Neuronal stem cell (in vitro differentiated cells): ENCODE measurements around the gene PDXDC1.
"Not testable (repeated sequence)": the region's sequence is repeated elsewhere in the genome, so short reads cannot be mapped to it uniquely, and the experiment has no call there.

Experiments
- DNase-seq: peaks from one replicate; pipeline ENCODE4 v3.0.0-alpha.2; 2013; ENCODE audit warnings: low spot score
- H2AFZ ChIP-seq: one replicate; pipeline ENCODE4 v1.6.1; 2013; ENCODE audit warnings: mild to moderate bottlenecking, low read length, inconsistent platforms
- H2AK5ac ChIP-seq: 2 replicates; pipeline ENCODE4 v1.6.1; 2013; ENCODE audit warnings: low read depth, mild to moderate bottlenecking, inconsistent platforms, low read length, moderate library complexity, mixed read lengths
- H2BK120ac ChIP-seq: 2 replicates; pipeline ENCODE4 v1.6.1; 2013; ENCODE audit warnings: low read depth, mild to moderate bottlenecking, inconsistent platforms, low read length, moderate library complexity, mixed read lengths
- H2BK12ac ChIP-seq: one replicate; pipeline ENCODE4 v1.6.1; 2013; ENCODE audit warnings: low read length, inconsistent platforms
- H2BK15ac ChIP-seq: 2 replicates; pipeline ENCODE4 v1.6.1; 2013; ENCODE audit warnings: mild to moderate bottlenecking, low read length, inconsistent platforms, mixed read lengths
- H2BK5ac ChIP-seq: one replicate; pipeline ENCODE4 v1.6.1; 2013; ENCODE audit warnings: inconsistent platforms, mild to moderate bottlenecking, low read length, moderate library complexity
- H3K14ac ChIP-seq: one replicate; pipeline ENCODE4 v1.6.1; 2013; ENCODE audit warnings: low read length, inconsistent platforms
- H3K18ac ChIP-seq: 2 replicates; pipeline ENCODE4 v1.6.1; 2013; ENCODE audit warnings: low read length, inconsistent platforms
- H3K23ac ChIP-seq: 2 replicates; pipeline ENCODE4 v1.6.1; 2013; ENCODE audit warnings: low read depth, mild to moderate bottlenecking, mixed read lengths, low read length, inconsistent platforms; ENCODE audit not compliant: poor library complexity
- H3K27ac ChIP-seq: replicated peaks from 3 replicates; pipeline ENCODE4 v1.5.1; 2013; ENCODE audit warnings: low read length, inconsistent platforms
- H3K27me3 ChIP-seq, 3 experiments: 2 replicates each; pipeline ENCODE4 v1.6.1; 2013; ENCODE audit warnings: low read length in 3 of 3, mild to moderate bottlenecking in 2 of 3, inconsistent platforms in 1 of 3, low read depth in 1 of 3, mixed read lengths in 1 of 3, moderate library complexity in 1 of 3; ENCODE audit not compliant: control insufficient read depth in 3 of 3, insufficient read depth in 3 of 3
- H3K36me3 ChIP-seq, 2 donors: replicated peaks in 1 of 2; 2 replicates each; pipeline ENCODE4 v1.6.1; 2013; ENCODE audit warnings: low read length in 2 of 2; ENCODE audit not compliant: control insufficient read depth in 2 of 2, insufficient read depth in 2 of 2
- H3K4ac ChIP-seq: 2 replicates; pipeline ENCODE4 v1.6.1; 2013; ENCODE audit warnings: inconsistent platforms, mild to moderate bottlenecking, low read length, moderate library complexity
- H3K4me1 ChIP-seq, 2 donors: 1 replicate in 1 of 2; 2 replicates in 1 of 2; pipeline ENCODE4 v1.6.1; 2013; ENCODE audit warnings: low read length in 2 of 2, low read depth in 1 of 2; ENCODE audit not compliant: control insufficient read depth in 2 of 2, insufficient read depth in 1 of 2
- H3K4me2 ChIP-seq: one replicate; pipeline ENCODE4 v1.6.1; 2013; ENCODE audit warnings: mild to moderate bottlenecking, low read length, inconsistent platforms; ENCODE audit not compliant: insufficient read depth, poor library complexity, severe bottlenecking
- H3K4me3 ChIP-seq, 2 donors: 2 replicates each; pipeline ENCODE4 v1.5.1; 2013; ENCODE audit warnings: low read length in 2 of 2, mild to moderate bottlenecking in 2 of 2, inconsistent platforms in 1 of 2, moderate library complexity in 1 of 2
- H3K79me1 ChIP-seq: one replicate; pipeline ENCODE4 v1.6.1; 2013; ENCODE audit warnings: low read depth, mild to moderate bottlenecking, inconsistent platforms, low read length, moderate library complexity
- H3K9ac ChIP-seq: one replicate; pipeline ENCODE4 v1.6.1; 2013; ENCODE audit warnings: mild to moderate bottlenecking, low read depth, low read length, inconsistent platforms; ENCODE audit not compliant: poor library complexity
- H3K9me3 ChIP-seq, 2 donors: replicated peaks in 1 of 2; 2 replicates each; pipeline versions ENCODE3 to v1.6.1; 2013; ENCODE audit warnings: low read length in 2 of 2, mild to moderate bottlenecking in 2 of 2, inconsistent platforms in 1 of 2, low read depth in 1 of 2, mixed read lengths in 1 of 2, moderate library complexity in 1 of 2; ENCODE audit not compliant: control insufficient read depth in 2 of 2, insufficient read depth in 1 of 2
- H4K8ac ChIP-seq: one replicate; pipeline ENCODE4 v1.6.1; 2013; ENCODE audit warnings: low read depth, mild to moderate bottlenecking, inconsistent platforms, low read length, moderate library complexity
- H4K91ac ChIP-seq: one replicate; pipeline ENCODE4 v1.6.1; 2013; ENCODE audit warnings: low read length, low read depth, mild to moderate bottlenecking, inconsistent platforms; ENCODE audit not compliant: poor library complexity
- WGBS, 2 donors: extraction: QIAGEN DNeasy Blood & Tissue Kit; methylation state at CpG; one replicate each; pipeline ENCODE4 v1.1.7; 2013; ENCODE audit warnings: missing lambda C conversion rate in 2 of 2, mixed read lengths in 1 of 2; ENCODE audit not compliant: insufficient read length in 2 of 2, insufficient replicate concordance in 1 of 2; ENCODE audit errors: extremely low coverage in 2 of 2; 5-methylcytosine and 5-hydroxymethylcytosine counted together

The PDXDC1 gene

DNA sequence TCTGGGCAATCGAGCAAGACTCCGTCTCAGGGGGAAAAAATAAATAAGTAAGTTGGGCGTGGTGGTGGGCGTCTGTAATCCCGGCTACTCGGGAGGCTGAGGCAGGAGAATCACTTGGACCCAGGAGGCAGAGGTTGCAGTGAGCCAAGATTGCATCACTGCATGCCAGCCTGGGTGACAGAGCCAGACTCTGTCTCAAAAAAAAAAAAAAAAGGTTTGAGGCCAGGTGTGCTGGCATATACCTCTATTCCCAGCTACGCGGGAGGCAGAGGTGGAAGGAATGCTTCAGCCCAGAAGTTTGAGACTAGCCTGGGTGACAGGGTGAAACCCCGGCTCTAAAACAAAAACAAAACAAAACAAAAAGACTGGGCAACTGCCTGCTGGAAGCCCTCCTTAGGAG lies 70.4 kb downstream of the PDXDC1 start:
- not testable (repeated sequence) for H3K23ac ChIP-seq, H3K27ac ChIP-seq, H2BK5ac ChIP-seq, H2BK120ac ChIP-seq, H3K4ac ChIP-seq, H2AFZ ChIP-seq, H3K9ac ChIP-seq, H2BK12ac ChIP-seq, H3K4me3 ChIP-seq, H2BK15ac ChIP-seq, DNase-seq, H3K14ac ChIP-seq, H3K4me1 ChIP-seq, H3K9me3 ChIP-seq, H3K18ac ChIP-seq, H4K8ac ChIP-seq, H4K91ac ChIP-seq, H2AK5ac ChIP-seq, H3K79me1 ChIP-seq, H3K4me2 ChIP-seq, H3K27me3 ChIP-seq
- WGBS, 2 donors = no CpG with 5 or more reads among the region's 9 CpGs
- peaks cover 9 to 53% of the 10 kb centered on the region in 2 donors for H3K36me3 ChIP-seq

- no CpG with 5 or more reads among the region's 21 CpGs for WGBS, 2 donors
- H3K4ac ChIP-seq = no peak overlapping the region
- no peaks in the 10 kb centered on the region for H3K79me1 ChIP-seq
- H3K4me1 ChIP-seq = no peaks in the 10 kb centered on the region
- H3K9me3 ChIP-seq = no peaks in the 10 kb centered on the region
- no peak overlapping the region for H3K4me2 ChIP-seq
- no peak overlapping the region for H2AK5ac ChIP-seq
- no peak overlapping the region for H3K27ac ChIP-seq
- H2BK12ac ChIP-seq = no peak overlapping the region
- no peaks in the 10 kb centered on the region for H3K27me3 ChIP-seq
- DNase-seq = no peak
- H3K9ac ChIP-seq = no peak overlapping the region
- H2BK15ac ChIP-seq = no peak overlapping the region
- H3K14ac ChIP-seq = no peak overlapping the region
- H2BK120ac ChIP-seq = no peak overlapping the region
- no peak overlapping the region for H3K18ac ChIP-seq
- peaks cover 5 to 37% of the 10 kb centered on the region in 2 donors for H3K36me3 ChIP-seq
- peak overlapping the region; percentile 45 for H3K23ac ChIP-seq
- H3K4me3 ChIP-seq = peak overlapping the region in 1 of 2 donors; percentile 10
- H4K91ac ChIP-seq = no peak overlapping the region
- H4K8ac ChIP-seq = no peak overlapping the region
- H2BK5ac ChIP-seq = no peak overlapping the region
- H2AFZ ChIP-seq = no peak overlapping the region
Observed at GRCh38 chr16:15046692-15047376, 72.0 kb downstream of the PDXDC1 start.

DNA sequence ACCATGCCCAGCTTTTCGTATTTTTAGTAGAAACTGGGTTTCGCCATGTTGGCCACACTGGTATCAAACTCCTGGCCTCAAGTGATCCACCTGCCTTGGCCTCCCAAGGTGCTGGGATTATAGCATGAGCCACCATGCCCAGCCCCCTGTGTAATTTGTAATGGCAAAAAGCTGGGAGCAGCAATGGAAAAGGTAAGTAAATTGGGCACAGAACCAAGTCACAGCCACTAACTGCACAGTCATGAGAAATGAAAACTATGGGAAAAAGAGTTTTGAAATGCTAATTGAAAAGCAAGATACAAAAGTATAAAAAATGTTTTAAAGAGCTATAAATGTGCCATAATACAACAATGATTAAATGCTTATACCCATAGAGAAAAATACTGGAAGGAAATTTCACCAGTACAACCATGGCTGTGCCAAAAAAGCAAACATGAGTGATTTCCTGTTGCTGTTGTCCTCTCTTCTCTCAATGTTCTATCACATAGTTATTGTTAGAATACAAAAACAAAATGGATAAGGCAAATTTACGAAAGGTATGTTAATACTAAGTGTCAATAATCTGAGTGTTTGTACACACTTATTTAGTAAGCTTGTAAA lies 74.9 kb downstream of the PDXDC1 start:
- H3K79me1 ChIP-seq = no peaks in the 10 kb centered on the region
- no peak for DNase-seq
- no peaks in the 10 kb centered on the region for H3K4me1 ChIP-seq
- H2AK5ac ChIP-seq = no peak overlapping the region
- H2BK120ac ChIP-seq = no peak overlapping the region
- no peak overlapping the region for H3K4ac ChIP-seq
- H3K9me3 ChIP-seq = no peaks in the 10 kb centered on the region
- H3K14ac ChIP-seq = no peak overlapping the region
- H3K27ac ChIP-seq = no peak overlapping the region
- no peak overlapping the region for H3K9ac ChIP-seq
- H4K8ac ChIP-seq = no peak overlapping the region
- no CpG with 5 or more reads among the region's 3 CpGs for WGBS, 2 donors
- H3K27me3 ChIP-seq = no peaks in the 10 kb centered on the region
- H3K18ac ChIP-seq = no peak overlapping the region
- no peak overlapping the region for H2BK15ac ChIP-seq
- no peak overlapping the region for H2BK5ac ChIP-seq
- no peak overlapping the region for H2AFZ ChIP-seq
- no peak overlapping the region for H3K4me3 ChIP-seq
- no peak overlapping the region for H2BK12ac ChIP-seq
- H4K91ac ChIP-seq = no peak overlapping the region
- no peak overlapping the region for H3K4me2 ChIP-seq
- H3K23ac ChIP-seq = no peak overlapping the region
- peaks cover 5 to 19% of the 10 kb centered on the region in 2 donors for H3K36me3 ChIP-seq

- H3K14ac ChIP-seq, H2BK15ac ChIP-seq, H3K23ac ChIP-seq, H2BK120ac ChIP-seq, H2AK5ac ChIP-seq, H3K9me3 ChIP-seq, H3K4me2 ChIP-seq, H3K4me1 ChIP-seq, H4K91ac ChIP-seq, H3K79me1 ChIP-seq, H3K18ac ChIP-seq, H2BK12ac ChIP-seq, H2BK5ac ChIP-seq, H3K9ac ChIP-seq, H4K8ac ChIP-seq, H3K27me3 ChIP-seq, H3K4me3 ChIP-seq, H3K4ac ChIP-seq, H3K27ac ChIP-seq, DNase-seq, H2AFZ ChIP-seq: not testable (repeated sequence)
- no CpG with 5 or more reads among the region's 1 CpG for WGBS, 2 donors
- peaks cover 5 to 19% of the 10 kb centered on the region in 2 donors for H3K36me3 ChIP-seq
Observed at GRCh38 chr16:15050440-15050839, 75.6 kb downstream of the PDXDC1 start.
